Neural crest cell (in vitro differentiated cells): ENCODE data around the gene A2ML1. TPM values are rescaled to one million over a fixed set of nuclear protein-coding genes. Genes with fewer than 3 reads are reported as not detected.

Source experiments
- DNase-seq: peaks from one replicate; pipeline ENCODE4 v3.0.0; 2021; ENCODE audit warnings: low read depth, mixed read lengths, low spot score
- H3K27ac Mint-ChIP-seq: one replicate; pipeline ENCODE4 v1.8.0; 2021; ENCODE audit warnings: mild to moderate bottlenecking, mixed read lengths; ENCODE audit not compliant: unreplicated experiment
- H3K27me3 Mint-ChIP-seq: 2 replicates; pipeline ENCODE4 v1.8.0; 2021; ENCODE audit warnings: low read depth, mild to moderate bottlenecking, mixed read lengths
- H3K36me3 Mint-ChIP-seq: 2 replicates; pipeline ENCODE4 v1.8.0; 2021; ENCODE audit warnings: low read depth, mild to moderate bottlenecking, mixed read lengths
- H3K4me1 Mint-ChIP-seq: 2 replicates; pipeline ENCODE4 v1.8.0; 2021; ENCODE audit warnings: mixed read lengths
- H3K4me3 Mint-ChIP-seq: one replicate; pipeline ENCODE4 v1.8.0; 2021; ENCODE audit warnings: mild to moderate bottlenecking, mixed read lengths
- H3K9me3 Mint-ChIP-seq: 2 replicates; pipeline ENCODE4 v1.8.0; 2021; ENCODE audit warnings: mixed read lengths
- total RNA-seq: library from RNA; stranded (reverse); gene quantifications from 2 replicates; pipeline ENCODE4 v1.2.1, GENCODE V29; 2021
- TF ChIP-seq, protein P1 (sequence below): fragments of 200-600 bp; sonication (generic); conservative IDR thresholded peaks from 2 replicates; pipeline ENCODE4 v1.5.0; 2021; ENCODE audit warnings: antibody characterized with exemption, mild to moderate bottlenecking

Gene A2ML1
- total RNA-seq, 1 donor from 2014 or later = not detected

DNA sequence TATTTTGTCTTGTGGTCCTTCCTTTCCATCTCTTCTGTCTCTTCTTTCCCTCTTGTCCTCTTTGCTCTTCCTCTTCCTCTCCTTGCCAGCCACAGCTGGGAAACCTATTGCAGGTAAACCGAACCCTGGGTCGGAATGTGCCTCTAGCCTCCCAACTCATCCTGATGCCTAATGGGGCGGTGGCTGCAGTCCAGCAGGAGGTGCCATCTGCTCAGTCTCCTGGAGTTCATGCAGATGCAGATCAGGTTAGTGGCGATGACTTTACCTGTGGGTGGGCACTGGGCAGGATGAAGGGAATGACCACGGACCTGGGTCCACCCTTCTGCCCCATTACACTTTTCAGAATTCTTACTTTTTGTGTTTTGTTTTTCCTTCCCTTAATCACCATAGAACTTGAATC, 100.1 kb downstream of the A2ML1 start:
- no peak overlapping the region for H3K4me3 Mint-ChIP-seq
- no peaks in the 10 kb centered on the region for H3K4me1 Mint-ChIP-seq
- no peaks in the 10 kb centered on the region for H3K9me3 Mint-ChIP-seq
- TF ChIP-seq, protein P1, sequence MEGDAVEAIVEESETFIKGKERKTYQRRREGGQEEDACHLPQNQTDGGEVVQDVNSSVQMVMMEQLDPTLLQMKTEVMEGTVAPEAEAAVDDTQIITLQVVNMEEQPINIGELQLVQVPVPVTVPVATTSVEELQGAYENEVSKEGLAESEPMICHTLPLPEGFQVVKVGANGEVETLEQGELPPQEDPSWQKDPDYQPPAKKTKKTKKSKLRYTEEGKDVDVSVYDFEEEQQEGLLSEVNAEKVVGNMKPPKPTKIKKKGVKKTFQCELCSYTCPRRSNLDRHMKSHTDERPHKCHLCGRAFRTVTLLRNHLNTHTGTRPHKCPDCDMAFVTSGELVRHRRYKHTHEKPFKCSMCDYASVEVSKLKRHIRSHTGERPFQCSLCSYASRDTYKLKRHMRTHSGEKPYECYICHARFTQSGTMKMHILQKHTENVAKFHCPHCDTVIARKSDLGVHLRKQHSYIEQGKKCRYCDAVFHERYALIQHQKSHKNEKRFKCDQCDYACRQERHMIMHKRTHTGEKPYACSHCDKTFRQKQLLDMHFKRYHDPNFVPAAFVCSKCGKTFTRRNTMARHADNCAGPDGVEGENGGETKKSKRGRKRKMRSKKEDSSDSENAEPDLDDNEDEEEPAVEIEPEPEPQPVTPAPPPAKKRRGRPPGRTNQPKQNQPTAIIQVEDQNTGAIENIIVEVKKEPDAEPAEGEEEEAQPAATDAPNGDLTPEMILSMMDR = no peak
- H3K27ac Mint-ChIP-seq = no peak overlapping the region
- H3K27me3 Mint-ChIP-seq = no peaks in the 10 kb centered on the region
- no peak for DNase-seq
- H3K36me3 Mint-ChIP-seq = peaks cover 17% of the 10 kb centered on the region

Other genes starting within 250 kb of the A2ML1 start
- gene AICDA, start 209.8 kb upstream of the A2ML1 start, total RNA-seq = not detected in 2 replicates
- gene MFAP5, start 159.8 kb upstream of the A2ML1 start, total RNA-seq = not detected in 2 replicates
- gene RIMKLB, start 124.6 kb upstream of the A2ML1 start, total RNA-seq = 64.2 and 66.1 TPM in 2 replicates
- 108 and 111 TPM in 2 replicates for gene PHC1, start 91.9 kb downstream of the A2ML1 start, total RNA-seq
- gene M6PR, start 127.0 kb downstream of the A2ML1 start, total RNA-seq = 143 and 151 TPM in 2 replicates
- 5.8 and 7.0 TPM in 2 replicates for gene KLRG1, start 166.9 kb downstream of the A2ML1 start, total RNA-seq